Tibial nerve (tissue), 4 donors: ENCODE measurements around the gene DRAXIN.

ENCODE experiments used
- CTCF ChIP-seq, 5 experiments: fragments of 200-600 bp in 3 of 5; fragments of 450-650 bp in 2 of 5; sonication (generic) in 3 of 5; IDR thresholded peaks; one replicate each; pipeline ENCODE4 v1.5.1; 2016 to 2019; ENCODE audit warnings: antibody characterized with exemption in 5 of 5, mild to moderate bottlenecking in 3 of 5, moderate library complexity in 2 of 5
- EP300 ChIP-seq, 2 donors: sonication (generic); formaldehyde crosslinking; IDR thresholded peaks; one replicate each; pipeline ENCODE4 v1.6.1; 2017; ENCODE audit warnings: antibody characterized with exemption in 2 of 2, mild to moderate bottlenecking in 1 of 2

GRCh38 chr1:11720033-11720376 is 28.5 kb downstream of the DRAXIN start:
- no peak for TF ChIP-seq EP300 (IDR thresholded peaks at IDR 0.05)
- TF ChIP-seq CTCF (IDR thresholded peaks at IDR 0.05) = no peak
